HepG2 (cell line): ENCODE measurements around the gene FKBP5. TPM values are rescaled to one million over a fixed set of nuclear protein-coding genes. Genes with fewer than 3 reads are reported as not detected.

Experiments used
- ATAC-seq: fragments of 200-7000 bp; cut with Tn5 transposase; 3 replicates; pipeline ENCODE4 v1.9.1; 2020; ENCODE audit warnings: mild to moderate bottlenecking, moderate library complexity
- BruUV-seq: library from RNA; stranded (reverse); fragments of 400-500 nt; replicated peaks from 2 replicates; lab custom pipeline; 2021; lab: Mats Ljungman, UMichigan
- CTCF ChIA-PET: fragments of 300-600 bp; formaldehyde crosslinking; extraction: SDS; loops from one replicate; lab custom pipeline; 2021; ENCODE audit warnings: low total read pairs, inconsistent platforms, low intra/inter-chr PET ratio; lab: Yijun Ruan, JAX
- POLR2A ChIA-PET: fragments of 350-600 bp; sonication (Branson Sonifier 250); formaldehyde crosslinking; loops from one replicate; lab custom pipeline; 2020; ENCODE audit warnings: antibody characterized with exemption, inconsistent platforms; lab: Yijun Ruan, JAX
- DNase-seq: peaks from one replicate; pipeline ENCODE4 v3.0.0-alpha.2; 2015; ENCODE audit warnings: low spot score
- FAIRE-seq: peaks from 3 replicates; lab custom pipeline; 2011; peaks lifted over from hg19 to GRCh38; lab: Jason Lieb, UNC
- H2AFZ ChIP-seq: one replicate; pipeline ENCODE4 v1.6.1; 2011; ENCODE audit warnings: low read length, inconsistent platforms
- H3K27ac ChIP-seq: fragments of 300-600 bp; 3 replicates; pipeline ENCODE4 v1.8.0; 2011; ENCODE audit warnings: mixed run types, mild to moderate bottlenecking, mixed read lengths, low read length, inconsistent platforms; ENCODE audit not compliant: insufficient read depth; ENCODE audit errors: extremely low read length
- H3K27me3 ChIP-seq, 2 experiments: fragments of 200-600 bp in 1 of 2; 2 replicates in 1 of 2; 3 replicates in 1 of 2; pipeline versions ENCODE4 v1.6.0 to v1.8.0; 2011; ENCODE audit warnings: low read length in 2 of 2, mild to moderate bottlenecking in 2 of 2, moderate library complexity in 2 of 2, inconsistent platforms in 1 of 2; ENCODE audit not compliant: insufficient read depth in 2 of 2, control insufficient read depth in 1 of 2
- H3K36me3 ChIP-seq, 2 experiments: fragments of 200-600 bp in 1 of 2; replicated peaks in 1 of 2; 2 replicates in 1 of 2; 3 replicates in 1 of 2; pipeline versions ENCODE4 v1.5.1 to v1.8.0; 2011; ENCODE audit warnings: low read length in 2 of 2, inconsistent platforms in 1 of 2; ENCODE audit not compliant: insufficient read depth in 2 of 2, control insufficient read depth in 1 of 2
- H3K4me1 ChIP-seq: 2 replicates; pipeline ENCODE4 v1.5.1; 2012; ENCODE audit warnings: low read length, inconsistent platforms; ENCODE audit not compliant: insufficient read depth
- H3K4me2 ChIP-seq: 2 replicates; pipeline ENCODE4 v1.6.0; 2011; ENCODE audit warnings: low read depth, low read length, inconsistent platforms
- H3K4me3 ChIP-seq, 3 experiments: fragments of 200-600 bp in 1 of 3; sonication (generic), shearing (Covaris generic) in 1 of 3; replicated peaks in 1 of 3; 2 replicates each; pipeline ENCODE4 v1.5.1; 2011 to 2016; ENCODE audit warnings: low read length in 3 of 3, inconsistent platforms in 2 of 3, low read depth in 2 of 3, mild to moderate bottlenecking in 2 of 3, control low read depth in 1 of 3, mixed read lengths in 1 of 3; ENCODE audit not compliant: insufficient read depth in 1 of 3
- H3K79me2 ChIP-seq: one replicate; pipeline ENCODE4 v1.6.1; 2011; ENCODE audit warnings: low read length, inconsistent platforms; ENCODE audit not compliant: insufficient read depth
- H3K9ac ChIP-seq: 2 replicates; pipeline ENCODE4 v1.6.0; 2011; ENCODE audit warnings: mild to moderate bottlenecking, low read depth, low read length, inconsistent platforms; ENCODE audit not compliant: insufficient read depth
- H3K9me3 ChIP-seq: 2 replicates; pipeline ENCODE4 v1.5.1; 2012; ENCODE audit warnings: mild to moderate bottlenecking, low read length
- H4K20me1 ChIP-seq: 2 replicates; pipeline ENCODE4 v1.6.0; 2011; ENCODE audit warnings: inconsistent platforms, mild to moderate bottlenecking, low read length, moderate library complexity; ENCODE audit not compliant: insufficient read depth
- BCL6 ChIP-seq: IDR thresholded peaks from 2 replicates; pipeline ENCODE4 v1.6.1; 2016; ENCODE audit warnings: missing genetic modification reagents, missing compliant biosample characterization
- CBX2 ChIP-seq, 2 experiments: fragments of 200-600 bp in 1 of 2; sonication (generic); formaldehyde crosslinking in 1 of 2; IDR thresholded peaks; 2 replicates each; pipeline versions ENCODE4 v1.7.0 to v1.8.1; 2018 to 2022; ENCODE audit warnings: low read depth in 2 of 2, low read length in 1 of 2, mild to moderate bottlenecking in 1 of 2, missing genetic modification reagents in 1 of 2
- DR1 ChIP-seq: sonication (generic); formaldehyde crosslinking; IDR thresholded peaks from 2 replicates; pipeline ENCODE4 v1.8.0; 2021; ENCODE audit warnings: mild to moderate bottlenecking, missing genetic modification reagents, inconsistent platforms
- MAFG ChIP-seq: sonication (generic); formaldehyde crosslinking; IDR thresholded peaks from 2 replicates; pipeline ENCODE4 v1.5.1; 2020; ENCODE audit warnings: mild to moderate bottlenecking, missing genetic modification reagents
- NONO ChIP-seq, 2 experiments: fragments of 450-650 bp in 1 of 2; sonication (generic) in 1 of 2; formaldehyde crosslinking in 1 of 2; IDR thresholded peaks in 1 of 2; conservative IDR thresholded peaks in 1 of 2; 2 replicates each; pipeline versions ENCODE4 v1.6.1 to v1.8.0; 2017 to 2022; ENCODE audit warnings: mild to moderate bottlenecking in 1 of 2, missing genetic modification reagents in 1 of 2, moderate library complexity in 1 of 2
- NR3C1 ChIP-seq: sonication (generic); formaldehyde crosslinking; IDR thresholded peaks from 2 replicates; pipeline ENCODE4 v1.4.0; 2020; ENCODE audit warnings: missing genetic modification reagents
- RCOR2 ChIP-seq: IDR thresholded peaks from 2 replicates; pipeline ENCODE4 v1.6.1; 2016; ENCODE audit warnings: missing biosample characterization, missing genetic modification reagents
- SIN3A ChIP-seq: IDR thresholded peaks from 2 replicates; pipeline ENCODE4 v1.6.1; 2011; ENCODE audit warnings: low read depth, mild to moderate bottlenecking, control low read depth, low read length, borderline replicate concordance
- STAG1 ChIP-seq: sonication (generic); formaldehyde crosslinking; IDR thresholded peaks from 2 replicates; pipeline ENCODE4 v1.4.0; 2020; ENCODE audit warnings: missing genetic modification reagents
- ZFY ChIP-seq: sonication (generic); formaldehyde crosslinking; IDR thresholded peaks from 2 replicates; pipeline ENCODE4 v1.4.0; 2020; ENCODE audit warnings: missing genetic modification reagents
- WGBS: methylation state at CpG from one replicate; pipeline ENCODE4 v1.1.6; 2017; ENCODE audit warnings: low lambda C conversion rate; 5-methylcytosine and 5-hydroxymethylcytosine counted together
- in situ Hi-C: cut with HindIII; loops from 2 replicates; pipeline ENCODE4 v1.10.0; 2017; ENCODE audit warnings: low pct_unique_long_range_greater_than_20kb; ENCODE audit not compliant: extremely low pct_ligation_motif_present
- intact Hi-C: fragments of 100-400 bp; cut with micrococcal nuclease; formaldehyde crosslinking; loops from one replicate; pipeline ENCODE4 v1.10.0; 2022; ENCODE audit not compliant: unreplicated experiment
- polyA plus RNA-seq, 8 experiments: library from polyadenylated mRNA; depleted of rRNA in 3 of 8; stranded (reverse) in 7 of 8; unstranded in 1 of 8; fragments of >200 nt; fragmentation: Illumina TruSeq in 4 of 8; extraction: Trizol in 4 of 8; gene quantifications; 2 replicates each; pipeline versions ENCODE4 v1.2.1 to v1.2.3, GENCODE V29; 2011 to 2016; ENCODE audit warnings: low read depth in 4 of 8, missing spikeins in 1 of 8, mixed read lengths in 1 of 8; ENCODE audit not compliant: insufficient read depth in 1 of 8
- total RNA-seq, 5 experiments: library from RNA; depleted of rRNA; stranded (reverse); fragments of >200 nt; fragmentation: Illumina TruSeq; extraction: Trizol; gene quantifications; 2 replicates each; pipeline ENCODE4 v1.2.3, GENCODE V29; 2016; ENCODE audit warnings: low read depth in 1 of 5
- TF ChIP-seq, protein P1 (sequence below): sonication (generic); formaldehyde crosslinking; IDR thresholded peaks from 2 replicates; pipeline ENCODE4 v1.4.0; 2020; ENCODE audit warnings: mild to moderate bottlenecking, missing genetic modification reagents
- TF ChIP-seq, protein P2 (sequence below): sonication (generic); formaldehyde crosslinking; IDR thresholded peaks from 2 replicates; pipeline ENCODE4 v1.5.1; 2020; ENCODE audit warnings: missing genetic modification reagents, mild to moderate bottlenecking, borderline replicate concordance
- TF ChIP-seq, protein P3 (sequence below): sonication (generic); formaldehyde crosslinking; IDR thresholded peaks from 2 replicates; pipeline ENCODE4 v1.5.1; 2020; ENCODE audit warnings: missing genetic modification reagents, mild to moderate bottlenecking, borderline replicate concordance

FKBP5 gene
- total and polyA plus RNA-seq, 2 of the 13 experiments (the other 11 are each of a cell fraction or from before 2014, with no cell fraction given) = 8.0 to 17.4 TPM

DNA sequence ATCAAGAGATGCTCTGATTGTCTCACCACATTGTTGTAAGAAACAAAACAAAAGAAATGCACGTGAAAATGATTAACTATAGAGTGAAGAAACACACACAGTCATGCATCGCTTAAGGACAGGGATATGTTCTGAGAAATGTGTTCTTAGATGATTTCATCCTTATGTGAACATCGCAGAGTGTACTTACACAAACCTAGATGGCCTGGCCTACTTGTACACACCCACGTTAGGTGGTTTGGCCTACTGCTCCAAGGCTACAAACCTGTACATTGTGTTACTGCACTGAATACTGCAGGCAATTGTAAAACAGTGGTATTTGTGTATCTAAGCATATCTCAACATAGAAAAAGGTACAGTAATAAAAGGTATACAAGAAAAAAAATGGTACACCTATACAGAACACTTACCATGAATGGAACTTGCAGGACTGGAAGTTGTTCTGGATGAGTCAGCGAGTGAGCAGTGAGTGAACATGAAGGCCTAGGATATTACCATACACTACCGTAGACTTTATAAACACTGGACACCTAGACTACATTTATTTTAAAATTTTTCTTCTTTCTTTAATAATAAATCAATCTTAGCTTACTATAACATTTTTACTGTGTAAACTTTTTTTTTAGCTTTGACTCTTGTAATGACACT lies 48.6 kb downstream of the FKBP5 start:
- DNase-seq = no peak
- intact Hi-C loops = no loop called here
- no peaks in the 10 kb centered on the region for H3K4me1 ChIP-seq
- no peak overlapping the region for H2AFZ ChIP-seq
- ATAC-seq = no peak
- no peaks in the 10 kb centered on the region for H3K27me3 ChIP-seq
- H3K79me2 ChIP-seq = no peaks in the 10 kb centered on the region
- in situ Hi-C loops = no loop called here
- 96% methylated on average over 6 of the region's 6 CpGs for WGBS
- no peaks in the 10 kb centered on the region for H3K9me3 ChIP-seq
- no peak overlapping the region for H3K4me3 ChIP-seq
- BruUV-seq = no TSS peak
- H3K9ac ChIP-seq = no peak overlapping the region
- no peak overlapping the region for H3K27ac ChIP-seq
- CTCF ChIA-PET = no interaction called here
- H4K20me1 ChIP-seq = no peaks in the 10 kb centered on the region
- peak; percentile 15 for FAIRE-seq
- peaks cover 6 to 33% of the 10 kb centered on the region in 2 experiments for H3K36me3 ChIP-seq
- H3K4me2 ChIP-seq = no peak overlapping the region
- POLR2A ChIA-PET = no interaction called here
- TF ChIP-seq MAFG (CRISPR knock-in tag) (no peak), ZFY (CRISPR knock-in tag) (no peak), RCOR2 (CRISPR knock-in tag) (no peak), STAG1 (CRISPR knock-in tag) (no peak), DR1 (CRISPR knock-in tag) (no peak), BCL6 (no peak), CBX2 (IDR thresholded peaks at IDR 0.05; ENCODE audit: low read depth, low read length) (no peak), CBX2 (CRISPR knock-in tag; IDR thresholded peaks at IDR 0.05; ENCODE audit: low read depth) (no peak), NONO (IDR thresholded peaks at IDR 0.05) (no peak), NONO (CRISPR knock-in tag; conservative IDR thresholded peaks at IDR 0.05) (no peak), SIN3A (no peak), NR3C1 (CRISPR knock-in tag) (no peak)
- TF ChIP-seq, protein P1, sequence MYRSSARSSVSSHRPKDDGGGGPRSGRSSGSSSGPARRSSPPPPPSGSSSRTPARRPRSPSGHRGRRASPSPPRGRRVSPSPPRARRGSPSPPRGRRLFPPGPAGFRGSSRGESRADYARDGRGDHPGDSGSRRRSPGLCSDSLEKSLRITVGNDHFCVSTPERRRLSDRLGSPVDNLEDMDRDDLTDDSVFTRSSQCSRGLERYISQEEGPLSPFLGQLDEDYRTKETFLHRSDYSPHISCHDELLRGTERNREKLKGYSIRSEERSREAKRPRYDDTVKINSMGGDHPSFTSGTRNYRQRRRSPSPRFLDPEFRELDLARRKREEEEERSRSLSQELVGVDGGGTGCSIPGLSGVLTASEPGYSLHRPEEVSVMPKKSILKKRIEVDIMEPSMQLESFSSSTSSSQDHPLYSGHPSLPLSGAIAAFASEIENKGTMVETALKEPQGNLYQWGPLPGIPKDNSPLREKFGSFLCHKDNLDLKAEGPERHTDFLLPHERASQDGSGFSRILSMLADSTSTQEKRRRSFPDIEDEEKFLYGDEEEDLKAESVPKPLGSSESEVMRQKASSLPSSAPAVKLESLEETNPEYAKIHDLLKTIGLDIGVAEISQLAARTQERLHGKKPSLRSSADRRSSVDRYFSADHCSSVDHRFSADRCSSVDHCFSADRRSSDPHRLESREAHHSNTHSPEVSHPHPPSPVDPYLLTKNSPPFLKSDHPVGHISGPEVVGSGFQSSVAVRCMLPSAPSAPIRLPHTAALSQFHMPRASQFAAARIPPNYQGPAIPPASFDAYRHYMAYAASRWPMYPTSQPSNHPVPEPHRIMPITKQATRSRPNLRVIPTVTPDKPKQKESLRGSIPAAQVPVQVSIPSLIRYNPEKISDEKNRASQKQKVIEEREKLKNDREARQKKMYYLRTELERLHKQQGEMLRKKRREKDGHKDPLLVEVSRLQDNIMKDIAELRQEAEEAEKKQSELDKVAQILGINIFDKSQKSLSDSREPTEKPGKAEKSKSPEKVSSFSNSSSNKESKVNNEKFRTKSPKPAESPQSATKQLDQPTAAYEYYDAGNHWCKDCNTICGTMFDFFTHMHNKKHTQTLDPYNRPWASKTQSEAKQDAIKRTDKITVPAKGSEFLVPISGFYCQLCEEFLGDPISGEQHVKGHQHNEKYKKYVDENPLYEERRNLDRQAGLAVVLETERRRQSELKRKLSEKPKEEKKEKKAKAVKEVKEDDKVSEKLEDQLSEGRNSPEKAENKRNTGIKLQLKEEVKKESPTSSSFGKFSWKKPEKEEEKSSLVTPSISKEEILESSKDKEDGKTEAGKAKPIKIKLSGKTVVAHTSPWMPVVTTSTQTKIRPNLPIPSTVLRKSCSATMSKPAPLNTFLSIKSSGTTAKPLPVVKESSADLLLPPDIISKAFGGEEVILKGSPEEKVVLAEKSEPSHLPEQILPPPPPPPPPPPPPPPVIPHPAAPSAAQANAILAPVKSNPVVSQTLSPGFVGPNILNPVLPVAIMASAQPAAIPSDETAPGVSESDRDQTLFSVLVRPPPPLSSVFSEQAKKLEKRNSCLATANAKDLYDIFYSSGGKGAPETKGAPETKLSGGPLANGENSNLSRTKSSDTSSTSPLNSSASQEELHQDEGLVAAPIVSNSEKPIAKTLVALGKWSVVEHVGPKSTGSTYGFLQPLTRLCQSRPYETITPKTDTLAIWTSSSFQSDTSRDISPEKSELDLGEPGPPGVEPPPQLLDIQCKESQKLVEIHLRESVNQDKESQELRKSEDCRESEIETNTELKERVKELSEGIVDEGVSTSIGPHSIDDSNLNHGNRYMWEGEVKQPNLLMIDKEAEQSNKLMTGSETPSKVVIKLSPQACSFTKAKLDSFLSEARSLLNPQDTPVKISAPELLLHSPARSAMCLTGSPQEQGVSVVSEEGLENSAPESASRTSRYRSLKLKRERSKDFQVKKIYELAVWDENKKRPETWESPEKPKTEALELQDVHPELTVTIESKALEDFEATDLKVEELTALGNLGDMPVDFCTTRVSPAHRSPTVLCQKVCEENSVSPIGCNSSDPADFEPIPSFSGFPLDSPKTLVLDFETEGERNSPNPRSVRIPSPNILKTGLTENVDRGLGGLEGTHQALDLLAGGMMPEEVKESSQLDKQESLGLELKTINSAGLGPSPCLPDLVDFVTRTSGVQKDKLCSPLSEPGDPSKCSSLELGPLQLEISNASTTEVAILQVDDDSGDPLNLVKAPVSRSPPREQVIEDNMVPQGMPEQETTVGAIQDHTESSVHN = no peak
- TF ChIP-seq, protein P2, sequence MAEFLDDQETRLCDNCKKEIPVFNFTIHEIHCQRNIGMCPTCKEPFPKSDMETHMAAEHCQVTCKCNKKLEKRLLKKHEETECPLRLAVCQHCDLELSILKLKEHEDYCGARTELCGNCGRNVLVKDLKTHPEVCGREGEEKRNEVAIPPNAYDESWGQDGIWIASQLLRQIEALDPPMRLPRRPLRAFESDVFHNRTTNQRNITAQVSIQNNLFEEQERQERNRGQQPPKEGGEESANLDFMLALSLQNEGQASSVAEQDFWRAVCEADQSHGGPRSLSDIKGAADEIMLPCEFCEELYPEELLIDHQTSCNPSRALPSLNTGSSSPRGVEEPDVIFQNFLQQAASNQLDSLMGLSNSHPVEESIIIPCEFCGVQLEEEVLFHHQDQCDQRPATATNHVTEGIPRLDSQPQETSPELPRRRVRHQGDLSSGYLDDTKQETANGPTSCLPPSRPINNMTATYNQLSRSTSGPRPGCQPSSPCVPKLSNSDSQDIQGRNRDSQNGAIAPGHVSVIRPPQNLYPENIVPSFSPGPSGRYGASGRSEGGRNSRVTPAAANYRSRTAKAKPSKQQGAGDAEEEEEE = no peak
- TF ChIP-seq, protein P3, sequence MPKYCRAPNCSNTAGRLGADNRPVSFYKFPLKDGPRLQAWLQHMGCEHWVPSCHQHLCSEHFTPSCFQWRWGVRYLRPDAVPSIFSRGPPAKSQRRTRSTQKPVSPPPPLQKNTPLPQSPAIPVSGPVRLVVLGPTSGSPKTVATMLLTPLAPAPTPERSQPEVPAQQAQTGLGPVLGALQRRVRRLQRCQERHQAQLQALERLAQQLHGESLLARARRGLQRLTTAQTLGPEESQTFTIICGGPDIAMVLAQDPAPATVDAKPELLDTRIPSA (CRISPR knock-in tag) = no peak
